ENCODE data around the gene YWHAB. TPM values are rescaled to one million over a fixed set of nuclear protein-coding genes. Genes with fewer than 3 reads are reported as not detected.

YWHAB gene
- total RNA-seq, 1 experiment from 2014 or later: 216 TPM

- DNase-seq (ENCODE audit: low spot score) (peak; percentile 21), ATAC-seq (peak; percentile 81)
- no peaks in the 10 kb centered on the region for H3K4me1 Mint-ChIP-seq
- no peak overlapping the region for H3K27ac Mint-ChIP-seq
- no peaks in the 10 kb centered on the region for H3K27me3 Mint-ChIP-seq (ENCODE audit: low read depth)
- no peak overlapping the region for H3K4me3 Mint-ChIP-seq
- ChIA-PET POLR2A (interaction anchor here (1.5 kb wide), 1 partner anchor 18 kb away, joined by 3 read pairs; the partner anchor contains the start of gene TOMM34), CTCF (interaction anchor here (0.6 to 1.5 kb wide), 6 partner anchors 9 to 221 kb away, joined by 3 to 4 read pairs (median 3); partner anchors contain the start of gene PABPC1L)
- H3K9me3 Mint-ChIP-seq: no peaks in the 10 kb centered on the region
- TF ChIP-seq GABPB1 (CRISPR knock-in tag; IDR thresholded peaks at IDR 0.05) (peak; percentile 17; the same call in 1 of the 2 replicates), CBFB (CRISPR knock-in tag; IDR thresholded peaks at IDR 0.05; ENCODE audit: low read depth) (no peak)
- peaks cover 74% of the 10 kb centered on the region for H3K36me3 Mint-ChIP-seq
Measured at GRCh38 chr20:44942264-44942973, 56.9 kb downstream of the YWHAB start.

GRCh38 chr20:44943828-44944227, 58.3 kb downstream of the YWHAB start:
- CTCF ChIA-PET: no interaction called here
- DNase-seq (ENCODE audit: low spot score): no peak
- POLR2A ChIA-PET: interaction anchor here (1.5 kb wide), 1 partner anchor 16 kb away, joined by 3 read pairs; the partner anchor contains the start of gene TOMM34
- H3K4me1 Mint-ChIP-seq: no peaks in the 10 kb centered on the region
- peaks cover 70% of the 10 kb centered on the region for H3K36me3 Mint-ChIP-seq
- ATAC-seq: no peak
- no peak for TF ChIP-seq USF2 (CRISPR knock-in tag; IDR thresholded peaks at IDR 0.05)
- TF ChIP-seq PRRX2 (CRISPR knock-in tag; IDR thresholded peaks at IDR 0.05): no peak
- TF ChIP-seq NFYB (CRISPR knock-in tag; conservative IDR thresholded peaks at IDR 0.05; ENCODE audit: low read depth): no peak
- no peaks in the 10 kb centered on the region for H3K9me3 Mint-ChIP-seq
- H3K27me3 Mint-ChIP-seq (ENCODE audit: low read depth): no peaks in the 10 kb centered on the region
- no peak overlapping the region for H3K27ac Mint-ChIP-seq
- H3K4me3 Mint-ChIP-seq: no peak overlapping the region

- TF ChIP-seq ZNF416 (CRISPR knock-in tag; IDR thresholded peaks at IDR 0.05) (no peak), GTF2I (CRISPR knock-in tag; conservative IDR thresholded peaks at IDR 0.05) (no peak), MLX (CRISPR knock-in tag; IDR thresholded peaks at IDR 0.05) (no peak), SMAD4 (CRISPR knock-in tag; IDR thresholded peaks at IDR 0.05) (no peak), ZBTB43 (CRISPR knock-in tag; IDR thresholded peaks at IDR 0.05) (no peak), MYBL2 (CRISPR knock-in tag; IDR thresholded peaks at IDR 0.05) (no peak), PRRX2 (CRISPR knock-in tag; IDR thresholded peaks at IDR 0.05) (no peak), ZNF423 (CRISPR knock-in tag; IDR thresholded peaks at IDR 0.05) (no peak), ZNF396 (CRISPR knock-in tag; IDR thresholded peaks at IDR 0.05; ENCODE audit: borderline replicate concordance) (no peak), SOX15 (CRISPR knock-in tag; IDR thresholded peaks at IDR 0.05) (no peak), ZBTB21 (CRISPR knock-in tag; IDR thresholded peaks at IDR 0.05; ENCODE audit: borderline replicate concordance) (no peak), TEAD4 (CRISPR knock-in tag; IDR thresholded peaks at IDR 0.05) (no peak), MAX (CRISPR knock-in tag; IDR thresholded peaks at IDR 0.05) (no peak), HMGA2 (CRISPR knock-in tag; IDR thresholded peaks at IDR 0.05) (no peak), FOXJ3 (CRISPR knock-in tag; IDR thresholded peaks at IDR 0.05; ENCODE audit: borderline replicate concordance) (no peak), KAT7 (CRISPR knock-in tag; IDR thresholded peaks at IDR 0.05; ENCODE audit: borderline replicate concordance) (no peak), TP53 (CRISPR knock-in tag; IDR thresholded peaks at IDR 0.05) (no peak), CREM (CRISPR knock-in tag; IDR thresholded peaks at IDR 0.05) (no peak), TEAD1 (CRISPR knock-in tag; IDR thresholded peaks at IDR 0.05) (no peak), ZNF263 (CRISPR knock-in tag; IDR thresholded peaks at IDR 0.05; ENCODE audit: low read depth) (no peak)
- H3K4me1 Mint-ChIP-seq: no peaks in the 10 kb centered on the region
- no peaks in the 10 kb centered on the region for H3K9me3 Mint-ChIP-seq
- ATAC-seq (no peak), DNase-seq (ENCODE audit: low spot score) (no peak)
- POLR2A ChIA-PET: no interaction called here
- no peak overlapping the region for H3K27ac Mint-ChIP-seq
- H3K4me3 Mint-ChIP-seq: no peak overlapping the region
- H3K27me3 Mint-ChIP-seq (ENCODE audit: low read depth): no peaks in the 10 kb centered on the region
- CTCF ChIA-PET: no interaction called here
- H3K36me3 Mint-ChIP-seq: peaks cover 70% of the 10 kb centered on the region
Measured at GRCh38 chr20:44945261-44945660, 59.8 kb downstream of the YWHAB start.

Data from WTC11 (cell line).